Measurements from ENCODE around the gene APLP2. TPM values are rescaled to one million over a fixed set of nuclear protein-coding genes. Genes with fewer than 3 reads are reported as not detected.

Gene APLP2
- total and polyA plus RNA-seq, 12 donors, result 115 to 414 (median 299) TPM

GRCh38 chr11:130187096-130187495, 117.4 kb downstream of the APLP2 start:
- no peak overlapping the region for H3K27ac ChIP-seq

GRCh38 chr11:130188047-130188446, 118.4 kb downstream of the APLP2 start:
- 92 to 95% methylated on average over 14 of the region's 14 CpGs for WGBS, 2 donors

More at GRCh38 chr11:130187096-130187495, 117.4 kb downstream of the APLP2 start:
- H3K4me1 ChIP-seq, result peaks cover 0 to 11% (median 3%) of the 10 kb centered on the region in 9 donors
- WGBS, 2 donors, result 96% methylated on average over 13 of the region's 13 CpGs
- H3K4me3 ChIP-seq, result no peak overlapping the region
- TF ChIP-seq, protein P1, sequence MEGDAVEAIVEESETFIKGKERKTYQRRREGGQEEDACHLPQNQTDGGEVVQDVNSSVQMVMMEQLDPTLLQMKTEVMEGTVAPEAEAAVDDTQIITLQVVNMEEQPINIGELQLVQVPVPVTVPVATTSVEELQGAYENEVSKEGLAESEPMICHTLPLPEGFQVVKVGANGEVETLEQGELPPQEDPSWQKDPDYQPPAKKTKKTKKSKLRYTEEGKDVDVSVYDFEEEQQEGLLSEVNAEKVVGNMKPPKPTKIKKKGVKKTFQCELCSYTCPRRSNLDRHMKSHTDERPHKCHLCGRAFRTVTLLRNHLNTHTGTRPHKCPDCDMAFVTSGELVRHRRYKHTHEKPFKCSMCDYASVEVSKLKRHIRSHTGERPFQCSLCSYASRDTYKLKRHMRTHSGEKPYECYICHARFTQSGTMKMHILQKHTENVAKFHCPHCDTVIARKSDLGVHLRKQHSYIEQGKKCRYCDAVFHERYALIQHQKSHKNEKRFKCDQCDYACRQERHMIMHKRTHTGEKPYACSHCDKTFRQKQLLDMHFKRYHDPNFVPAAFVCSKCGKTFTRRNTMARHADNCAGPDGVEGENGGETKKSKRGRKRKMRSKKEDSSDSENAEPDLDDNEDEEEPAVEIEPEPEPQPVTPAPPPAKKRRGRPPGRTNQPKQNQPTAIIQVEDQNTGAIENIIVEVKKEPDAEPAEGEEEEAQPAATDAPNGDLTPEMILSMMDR (IDR thresholded peaks at IDR 0.05), result no peak
- peaks cover 0 to 4% (median 0%) of the 10 kb centered on the region in 11 donors for H3K9me3 ChIP-seq
- intact Hi-C loops (cut with DNase I), result no loop called here
- H3K27me3 ChIP-seq, result no peaks in the 10 kb centered on the region
- ATAC-seq, result no peak
- no peaks in the 10 kb centered on the region for H3K36me3 ChIP-seq
- no peak for DNase-seq

DNA sequence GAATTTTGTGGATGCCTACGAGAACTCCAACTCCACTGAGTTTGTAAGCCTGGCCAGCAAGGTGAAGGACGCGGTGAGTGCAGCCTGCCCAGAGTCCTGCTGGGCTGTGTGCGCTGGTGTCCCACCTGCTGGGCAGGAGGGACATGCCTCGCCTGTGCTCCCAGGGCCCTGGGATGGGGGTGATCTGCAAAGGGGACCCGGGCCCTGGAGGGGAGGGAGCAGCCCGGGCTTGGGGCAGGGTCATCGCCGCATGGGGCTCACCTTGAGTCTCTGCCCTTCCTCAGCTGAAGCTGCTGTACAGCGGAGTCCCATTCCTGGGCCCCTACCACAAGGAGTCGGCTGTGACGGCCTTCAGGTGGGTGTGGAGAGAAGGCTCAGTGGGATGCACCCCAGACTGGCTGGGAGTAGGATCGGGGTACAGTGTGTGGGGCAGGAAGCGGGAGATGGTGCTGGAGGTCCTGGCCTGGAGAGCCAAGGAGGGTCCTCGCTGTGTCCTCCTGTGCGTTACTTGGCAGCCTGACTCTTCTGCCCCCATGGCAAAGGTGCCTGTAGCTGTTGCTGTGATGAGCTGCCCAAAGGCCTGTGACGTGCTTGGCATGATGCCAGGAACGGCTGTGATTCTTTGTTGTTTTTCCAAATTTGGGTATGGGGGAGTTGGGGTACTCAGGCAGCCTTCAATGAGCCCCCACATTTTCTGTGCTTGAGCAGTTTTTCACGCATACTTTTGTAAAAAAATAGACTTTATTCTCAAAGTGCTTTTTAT, 119.1 kb downstream of the APLP2 start:
- TF ChIP-seq, protein P1 (IDR thresholded peaks at IDR 0.05), result no peak
- WGBS, 2 donors, result 86 to 88% methylated on average over 19 of the region's 19 CpGs
- no peak for DNase-seq
- Histone ChIP-seq H3K4me1 (peaks cover 0 to 6% (median 0%) of the 10 kb centered on the region in 9 donors), H3K9me3 (peaks cover 0 to 4% (median 0%) of the 10 kb centered on the region in 11 donors), H3K27ac (no peak overlapping the region), H3K27me3 (no peaks in the 10 kb centered on the region), H3K4me3 (no peak overlapping the region), H3K36me3 (no peaks in the 10 kb centered on the region)
- ATAC-seq, result peak in 1 of 8 donors; percentile 25
- intact Hi-C loops (cut with DNase I), result no loop called here

More at GRCh38 chr11:130188047-130188446, 118.4 kb downstream of the APLP2 start:
- peaks cover 0 to 4% (median 0%) of the 10 kb centered on the region in 11 donors for H3K9me3 ChIP-seq
- no peaks in the 10 kb centered on the region for H3K27me3 ChIP-seq
- intact Hi-C loops (cut with DNase I), result no loop called here
- TF ChIP-seq, protein P1 (IDR thresholded peaks at IDR 0.05), result no peak
- ATAC-seq (no peak), DNase-seq (no peak)
- no peak overlapping the region for H3K27ac ChIP-seq
- no peaks in the 10 kb centered on the region for H3K36me3 ChIP-seq
- no peak overlapping the region for H3K4me3 ChIP-seq
- peaks cover 0 to 6% (median 0%) of the 10 kb centered on the region in 9 donors for H3K4me1 ChIP-seq

GRCh38 chr11:130189492-130190210, 120.0 kb downstream of the APLP2 start:
- DNase-seq (no peak), ATAC-seq (peak in 1 of 8 donors; percentile 18)
- no peak overlapping the region for H3K4me3 ChIP-seq
- intact Hi-C loops (cut with DNase I), result no loop called here
- H3K27ac ChIP-seq, result peak overlapping the region in 1 of 10 donors; percentile 50
- H3K36me3 ChIP-seq, result no peaks in the 10 kb centered on the region
- H3K27me3 ChIP-seq, result no peaks in the 10 kb centered on the region
- peaks cover 0 to 4% (median 0%) of the 10 kb centered on the region in 11 donors for H3K9me3 ChIP-seq
- TF ChIP-seq, protein P1 (IDR thresholded peaks at IDR 0.05), result no peak
- peaks cover 0 to 6% (median 0%) of the 10 kb centered on the region in 9 donors for H3K4me1 ChIP-seq
- WGBS, 2 donors, result 89 to 92% methylated on average over 32 of the region's 32 CpGs

All from heart right ventricle (tissue), 16 donors.